ENCODE measurements around the gene KLHL29. TPM values are rescaled to one million over a fixed set of nuclear protein-coding genes. Genes with fewer than 3 reads are reported as not detected.

KLHL29 gene
- total RNA-seq, 1 experiment from 2014 or later: 7.7 TPM

DNA sequence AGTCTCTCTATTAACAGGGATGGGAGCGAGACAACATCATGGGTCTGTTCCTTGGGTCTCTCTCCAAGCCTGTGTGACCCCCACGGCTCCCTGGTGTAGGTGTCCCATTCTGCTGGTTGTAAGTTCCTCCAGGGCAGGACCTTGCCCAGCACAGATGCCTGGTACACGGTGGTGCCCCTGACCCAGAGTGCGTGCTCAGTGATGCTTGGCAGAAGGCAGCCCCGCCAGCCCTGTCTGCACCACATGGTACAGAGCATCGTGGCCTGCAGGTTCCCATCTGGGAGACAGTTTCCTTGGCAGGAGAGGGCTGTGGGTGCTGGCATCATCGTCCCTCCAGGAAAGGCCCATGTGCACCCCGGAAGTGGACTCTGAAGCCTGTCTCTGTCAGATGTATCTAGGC is 249.0 kb downstream of the KLHL29 start:
- ATAC-seq (no peak), DNase-seq (ENCODE audit: low read depth, low spot score) (no peak)
- no peak for TF ChIP-seq TCF7L2 (IDR thresholded peaks at IDR 0.05; ENCODE audit: low read depth, low read length)
- TF ChIP-seq, protein P1, sequence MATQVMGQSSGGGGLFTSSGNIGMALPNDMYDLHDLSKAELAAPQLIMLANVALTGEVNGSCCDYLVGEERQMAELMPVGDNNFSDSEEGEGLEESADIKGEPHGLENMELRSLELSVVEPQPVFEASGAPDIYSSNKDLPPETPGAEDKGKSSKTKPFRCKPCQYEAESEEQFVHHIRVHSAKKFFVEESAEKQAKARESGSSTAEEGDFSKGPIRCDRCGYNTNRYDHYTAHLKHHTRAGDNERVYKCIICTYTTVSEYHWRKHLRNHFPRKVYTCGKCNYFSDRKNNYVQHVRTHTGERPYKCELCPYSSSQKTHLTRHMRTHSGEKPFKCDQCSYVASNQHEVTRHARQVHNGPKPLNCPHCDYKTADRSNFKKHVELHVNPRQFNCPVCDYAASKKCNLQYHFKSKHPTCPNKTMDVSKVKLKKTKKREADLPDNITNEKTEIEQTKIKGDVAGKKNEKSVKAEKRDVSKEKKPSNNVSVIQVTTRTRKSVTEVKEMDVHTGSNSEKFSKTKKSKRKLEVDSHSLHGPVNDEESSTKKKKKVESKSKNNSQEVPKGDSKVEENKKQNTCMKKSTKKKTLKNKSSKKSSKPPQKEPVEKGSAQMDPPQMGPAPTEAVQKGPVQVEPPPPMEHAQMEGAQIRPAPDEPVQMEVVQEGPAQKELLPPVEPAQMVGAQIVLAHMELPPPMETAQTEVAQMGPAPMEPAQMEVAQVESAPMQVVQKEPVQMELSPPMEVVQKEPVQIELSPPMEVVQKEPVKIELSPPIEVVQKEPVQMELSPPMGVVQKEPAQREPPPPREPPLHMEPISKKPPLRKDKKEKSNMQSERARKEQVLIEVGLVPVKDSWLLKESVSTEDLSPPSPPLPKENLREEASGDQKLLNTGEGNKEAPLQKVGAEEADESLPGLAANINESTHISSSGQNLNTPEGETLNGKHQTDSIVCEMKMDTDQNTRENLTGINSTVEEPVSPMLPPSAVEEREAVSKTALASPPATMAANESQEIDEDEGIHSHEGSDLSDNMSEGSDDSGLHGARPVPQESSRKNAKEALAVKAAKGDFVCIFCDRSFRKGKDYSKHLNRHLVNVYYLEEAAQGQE (IDR thresholded peaks at IDR 0.05; ENCODE audit: insufficient read depth in 1 of 2, low read depth in 2 of 2, low read length in 1 of 2): no peak
- TF ChIP-seq, protein P2, sequence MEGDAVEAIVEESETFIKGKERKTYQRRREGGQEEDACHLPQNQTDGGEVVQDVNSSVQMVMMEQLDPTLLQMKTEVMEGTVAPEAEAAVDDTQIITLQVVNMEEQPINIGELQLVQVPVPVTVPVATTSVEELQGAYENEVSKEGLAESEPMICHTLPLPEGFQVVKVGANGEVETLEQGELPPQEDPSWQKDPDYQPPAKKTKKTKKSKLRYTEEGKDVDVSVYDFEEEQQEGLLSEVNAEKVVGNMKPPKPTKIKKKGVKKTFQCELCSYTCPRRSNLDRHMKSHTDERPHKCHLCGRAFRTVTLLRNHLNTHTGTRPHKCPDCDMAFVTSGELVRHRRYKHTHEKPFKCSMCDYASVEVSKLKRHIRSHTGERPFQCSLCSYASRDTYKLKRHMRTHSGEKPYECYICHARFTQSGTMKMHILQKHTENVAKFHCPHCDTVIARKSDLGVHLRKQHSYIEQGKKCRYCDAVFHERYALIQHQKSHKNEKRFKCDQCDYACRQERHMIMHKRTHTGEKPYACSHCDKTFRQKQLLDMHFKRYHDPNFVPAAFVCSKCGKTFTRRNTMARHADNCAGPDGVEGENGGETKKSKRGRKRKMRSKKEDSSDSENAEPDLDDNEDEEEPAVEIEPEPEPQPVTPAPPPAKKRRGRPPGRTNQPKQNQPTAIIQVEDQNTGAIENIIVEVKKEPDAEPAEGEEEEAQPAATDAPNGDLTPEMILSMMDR (IDR thresholded peaks at IDR 0.05): no peak
- no peak for TF ChIP-seq POLR2AphosphoS5 (IDR thresholded peaks at IDR 0.05; ENCODE audit: low read depth, low read length)
- TF ChIP-seq SIN3A (IDR thresholded peaks at IDR 0.05; ENCODE audit: borderline replicate concordance, insufficient read depth, low read depth, low read length): no peak
- ChIA-PET CTCF (no interaction called here), POLR2A (no interaction called here)
- no TSS peak for BruUV-seq (replicated peaks)
- H3K27ac ChIP-seq (ENCODE audit: low read length): no peak overlapping the region
- no peaks in the 10 kb centered on the region for H3K9me3 ChIP-seq (ENCODE audit: control insufficient read depth, insufficient read depth, low read depth, low read length)
- no peaks in the 10 kb centered on the region for H3K27me3 ChIP-seq (ENCODE audit: control insufficient read depth, insufficient read depth, low read length)
- H3K4me3 ChIP-seq (ENCODE audit: low read depth in 2 of 2, low read length in 2 of 2): no peak overlapping the region
- H3K36me3 ChIP-seq (ENCODE audit: control insufficient read depth, insufficient read depth, low read length): no peaks in the 10 kb centered on the region
- peaks cover 4% of the 10 kb centered on the region for H3K4me1 ChIP-seq (ENCODE audit: control insufficient read depth, insufficient read depth, low read length)
- intact Hi-C loops (cut with micrococcal nuclease; ENCODE audit: unreplicated experiment): no loop called here
- in situ Hi-C loops (cut with HindIII; ENCODE audit: low pct_unique_long_range_greater_than_20kb, low sequenced_read_pairs): no loop called here

DNA sequence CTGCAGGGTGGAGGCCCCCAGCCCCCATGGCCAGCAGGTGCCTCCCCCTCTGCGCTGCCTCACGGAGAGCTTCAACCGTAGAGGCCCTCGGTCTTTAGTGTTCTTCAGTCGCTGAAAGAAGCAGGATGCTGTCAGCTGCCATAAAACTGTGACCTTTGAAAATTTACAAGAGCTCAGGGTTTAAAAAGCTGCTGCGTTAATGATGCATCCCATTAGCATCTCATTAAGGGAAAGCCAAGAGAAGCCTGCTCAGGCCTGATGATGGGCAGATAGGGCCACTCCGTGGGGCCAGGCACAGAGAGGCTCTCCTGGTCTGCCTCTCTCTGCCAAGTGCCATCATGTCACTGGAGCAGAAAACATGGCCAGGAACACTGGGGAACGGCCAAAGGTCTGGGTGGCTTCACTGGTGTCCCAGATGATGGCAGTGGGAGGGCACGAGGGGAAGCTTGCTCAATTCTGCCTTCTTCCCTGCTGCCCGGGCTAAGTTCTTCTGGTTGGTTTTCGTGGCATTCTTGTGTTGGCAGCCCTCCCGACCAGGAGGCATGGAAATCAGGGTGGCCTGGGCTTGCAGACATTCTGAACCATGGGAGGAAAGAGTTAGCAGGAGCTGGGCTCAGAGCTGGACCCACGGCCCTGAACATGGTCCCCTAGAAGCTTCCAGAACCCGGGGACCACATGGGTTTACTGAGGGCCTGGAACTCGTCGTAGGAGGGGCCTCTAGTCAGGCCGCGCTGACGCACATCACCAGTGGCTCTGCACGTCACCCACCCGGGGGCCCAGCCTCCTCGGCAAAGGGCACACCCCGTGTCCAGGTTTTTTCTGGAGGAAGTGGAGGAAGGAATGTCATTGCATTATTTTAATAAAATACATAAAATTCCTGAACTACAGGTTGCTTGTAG is 250.7 kb downstream of the KLHL29 start:
- H3K27ac ChIP-seq (ENCODE audit: low read length): no peak overlapping the region
- H3K27me3 ChIP-seq (ENCODE audit: control insufficient read depth, insufficient read depth, low read length): no peaks in the 10 kb centered on the region
- intact Hi-C loops (cut with micrococcal nuclease; ENCODE audit: unreplicated experiment): no loop called here
- peaks cover 4% of the 10 kb centered on the region for H3K4me1 ChIP-seq (ENCODE audit: control insufficient read depth, insufficient read depth, low read length)
- ATAC-seq (no peak), DNase-seq (ENCODE audit: low read depth, low spot score) (no peak)
- TF ChIP-seq, protein P1 (IDR thresholded peaks at IDR 0.05; ENCODE audit: insufficient read depth in 1 of 2, low read depth in 2 of 2, low read length in 1 of 2): no peak
- TF ChIP-seq TCF7L2 (IDR thresholded peaks at IDR 0.05; ENCODE audit: low read depth, low read length): no peak
- TF ChIP-seq POLR2AphosphoS5 (IDR thresholded peaks at IDR 0.05; ENCODE audit: low read depth, low read length): no peak
- no peak for TF ChIP-seq SIN3A (IDR thresholded peaks at IDR 0.05; ENCODE audit: borderline replicate concordance, insufficient read depth, low read depth, low read length)
- TF ChIP-seq, protein P2 (IDR thresholded peaks at IDR 0.05): no peak
- H3K4me3 ChIP-seq (ENCODE audit: low read depth in 2 of 2, low read length in 2 of 2): no peak overlapping the region
- ChIA-PET CTCF (interaction anchor here (0.7 kb wide), 1 partner anchor 22 kb away, joined by 6 read pairs; no protein-coding TSS in a partner anchor), POLR2A (interaction anchor here (0.5 kb wide), 1 partner anchor 366 kb away, joined by 6 read pairs; no protein-coding TSS in a partner anchor)
- no peaks in the 10 kb centered on the region for H3K36me3 ChIP-seq (ENCODE audit: control insufficient read depth, insufficient read depth, low read length)
- no peaks in the 10 kb centered on the region for H3K9me3 ChIP-seq (ENCODE audit: control insufficient read depth, insufficient read depth, low read depth, low read length)
- no TSS peak for BruUV-seq (replicated peaks)
- in situ Hi-C loops (cut with HindIII; ENCODE audit: low pct_unique_long_range_greater_than_20kb, low sequenced_read_pairs): no loop called here

Data from Panc1 (cell line).